Kidney (tissue), 14 donors: ENCODE measurements around the gene RELCH. TPM values are rescaled to one million over a fixed set of nuclear protein-coding genes. Genes with fewer than 3 reads are reported as not detected.

Experiments
- DNase-seq, 5 donors: peaks; one replicate each; pipeline ENCODE4 v3.0.0-alpha.2; 2013 to 2020
- FAIRE-seq: peaks from 2 replicates; lab custom pipeline; 2012; peaks lifted over from hg19 to GRCh38; lab: Jason Lieb, UNC
- H3K27ac ChIP-seq, 2 donors: one replicate each; pipeline ENCODE4 v1.7.0; 2013; ENCODE audit warnings: low read depth in 2 of 2, low read length in 2 of 2, inconsistent platforms in 1 of 2
- H3K27me3 ChIP-seq: one replicate; pipeline ENCODE4 v1.7.1; 2013; ENCODE audit warnings: low read length, inconsistent platforms; ENCODE audit not compliant: control insufficient read depth, insufficient read depth
- H3K36me3 ChIP-seq, 3 donors: one replicate each; pipeline versions ENCODE4 v1.7.0 to v1.7.1; 2013; ENCODE audit warnings: low read length in 3 of 3, control low read depth in 1 of 3, inconsistent platforms in 1 of 3; ENCODE audit not compliant: insufficient read depth in 3 of 3, control insufficient read depth in 2 of 3
- H3K4me1 ChIP-seq, 3 donors: one replicate each; pipeline versions ENCODE4 v1.7.0 to v1.7.1; 2013; ENCODE audit warnings: low read length in 3 of 3, inconsistent platforms in 1 of 3, low read depth in 1 of 3; ENCODE audit not compliant: control insufficient read depth in 2 of 3, insufficient read depth in 2 of 3
- H3K4me3 ChIP-seq, 3 donors: one replicate each; pipeline versions ENCODE4 v1.7.0 to v1.8.1; 2013; ENCODE audit warnings: low read length in 3 of 3, control low read depth in 1 of 3, inconsistent platforms in 1 of 3
- H3K9ac ChIP-seq, 3 donors: one replicate each; pipeline versions ENCODE4 v1.7.0 to v1.7.1; 2013; ENCODE audit warnings: low read length in 3 of 3, control low read depth in 1 of 3, inconsistent platforms in 1 of 3
- H3K9me3 ChIP-seq, 3 donors: one replicate each; pipeline versions ENCODE4 v1.7.0 to v1.7.1; 2013; ENCODE audit warnings: low read length in 3 of 3, control low read depth in 1 of 3, inconsistent platforms in 1 of 3; ENCODE audit not compliant: control insufficient read depth in 2 of 3, insufficient read depth in 1 of 3
- CTCF ChIP-seq: IDR thresholded peaks from 3 replicates; pipeline ENCODE4 v1.5.1; 2012; ENCODE audit warnings: mild to moderate bottlenecking, moderate library complexity, borderline replicate concordance; ENCODE audit not compliant: insufficient read depth; ENCODE audit errors: extremely low read depth
- intact Hi-C: fragments of 100-400 bp; cut with DNase I; formaldehyde crosslinking; loops from one replicate; pipeline ENCODE4 v1.11.1; 2022
- polyA plus RNA-seq: library from polyadenylated mRNA; stranded (reverse); fragments of 350-450 nt; fragmentation: Illumina TruSeq; extraction: RNeasy Lipid Tissue Mini Kit (QIAGEN cat#74804); gene quantifications from one replicate; pipeline ENCODE4 v1.2.3, GENCODE V29; 2014; ENCODE audit warnings: low read depth, low replicate concordance; ENCODE audit not compliant: insufficient read depth
- total RNA-seq: library from RNA; stranded (reverse); fragmentation: NEBNext Ultra II Directional; extraction: Animal tissue kit (Norgen Biotek cat#: 25700); gene quantifications from one replicate; pipeline ENCODE4 v1.2.1, GENCODE V29; 2021
- donor health status: control.
- donor health status: control.
- donor health status: control.
- donor health status: control.
- donor health status: control.
- donor health status: DM: yes; HTN: yes; CAD: no.
- donor health status: Normal renal cell carcinoma (clear cell type).

The RELCH gene
- total and polyA plus RNA-seq, 2 donors from 2014 or later, result 9.0 to 39.0 TPM

GRCh38 chr18:62335494-62335893 is 148.4 kb downstream of the RELCH start:
- Histone ChIP-seq H3K36me3 (no peaks in the 10 kb centered on the region), H3K9me3 (no peaks in the 10 kb centered on the region), H3K9ac (no peak overlapping the region), H3K4me3 (no peak overlapping the region), H3K27me3 (no peaks in the 10 kb centered on the region), H3K4me1 (no peaks in the 10 kb centered on the region), H3K27ac (no peak overlapping the region)
- DNase-seq (no peak), FAIRE-seq (no peak)
- intact Hi-C loops, result no loop called here
- TF ChIP-seq CTCF, result no peak

- DNase-seq, result no peak
- Histone ChIP-seq H3K36me3 (no peaks in the 10 kb centered on the region), H3K4me3 (no peak overlapping the region), H3K4me1 (no peaks in the 10 kb centered on the region), H3K9ac (no peak overlapping the region), H3K27me3 (no peaks in the 10 kb centered on the region), H3K27ac (no peak overlapping the region), H3K9me3 (no peaks in the 10 kb centered on the region)
- intact Hi-C loops, result no loop called here
- no peak for FAIRE-seq
- TF ChIP-seq CTCF, result no peak
These were observed 149.6 kb downstream of the RELCH start for GRCh38 chr18:62336618-62337017.

GRCh38 chr18:62337336-62337735 is 150.3 kb downstream of the RELCH start:
- FAIRE-seq (no peak), DNase-seq (no peak)
- H3K36me3 ChIP-seq, result no peaks in the 10 kb centered on the region
- no peaks in the 10 kb centered on the region for H3K9me3 ChIP-seq
- intact Hi-C loops, result no loop called here
- H3K9ac ChIP-seq, result no peak overlapping the region
- H3K27ac ChIP-seq, result no peak overlapping the region
- no peaks in the 10 kb centered on the region for H3K4me1 ChIP-seq
- H3K27me3 ChIP-seq, result no peaks in the 10 kb centered on the region
- TF ChIP-seq CTCF, result no peak
- H3K4me3 ChIP-seq, result no peak overlapping the region

- H3K36me3 ChIP-seq, result no peaks in the 10 kb centered on the region
- H3K4me1 ChIP-seq, result no peaks in the 10 kb centered on the region
- FAIRE-seq (no peak), DNase-seq (no peak)
- H3K4me3 ChIP-seq, result no peak overlapping the region
- H3K27ac ChIP-seq, result no peak overlapping the region
- H3K9ac ChIP-seq, result no peak overlapping the region
- intact Hi-C loops, result no loop called here
- no peak for TF ChIP-seq CTCF
- no peaks in the 10 kb centered on the region for H3K9me3 ChIP-seq
- H3K27me3 ChIP-seq, result no peaks in the 10 kb centered on the region
These were observed 151.5 kb downstream of the RELCH start for GRCh38 chr18:62338446-62339105.
